Fibroblast of skin of abdomen (primary cell): Measurements from ENCODE around the gene FAM200C.

Experiments used
- DNase-seq: peaks from one replicate; pipeline ENCODE4 v3.0.0-alpha.2; 2013

The FAM200C gene

GRCh38 chr5:160419458-160420330, 19.8 kb upstream of the FAM200C start:
- no peak for DNase-seq

- peak; percentile 96 for DNase-seq
Measured at GRCh38 chr5:160418561-160419457, 19.0 kb upstream of the FAM200C start, which contains the start of gene SLU7. TSS of gene SLU7 (minus strand) at chr5:160419081. CDS start at chr5:160415294, 3,787 bp downstream.

GRCh38 chr5:160398806-160399205, 1.0 kb downstream of the FAM200C start:
- peak; percentile 30 for DNase-seq

GRCh38 chr5:160397492-160397891, 2.4 kb downstream of the FAM200C start:
- no peak for DNase-seq

GRCh38 chr5:160395111-160395510, 4.7 kb downstream of the FAM200C start:
- no peak for DNase-seq

GRCh38 chr5:160390787-160391696, 8.8 kb downstream of the FAM200C start:
- DNase-seq, result peak; percentile 16

- no peak for DNase-seq
Measured at GRCh38 chr5:160387445-160387844, 12.4 kb downstream of the FAM200C start.

- DNase-seq, result no peak
Measured at GRCh38 chr5:160385496-160385895, 14.4 kb downstream of the FAM200C start.

GRCh38 chr5:160384681-160385080, 15.2 kb downstream of the FAM200C start:
- no peak for DNase-seq

- DNase-seq, result no peak
Measured at GRCh38 chr5:160382346-160382745, 17.5 kb downstream of the FAM200C start.

GRCh38 chr5:160380041-160380440, 19.8 kb downstream of the FAM200C start:
- DNase-seq, result no peak

- no peak for DNase-seq
Measured at GRCh38 chr5:160379511-160379910, 20.3 kb downstream of the FAM200C start.

GRCh38 chr5:160378330-160378729, 21.5 kb downstream of the FAM200C start:
- no peak for DNase-seq

GRCh38 chr5:160377651-160378050, 22.2 kb downstream of the FAM200C start:
- no peak for DNase-seq

- no peak for DNase-seq
Measured at GRCh38 chr5:160376416-160376815, 23.4 kb downstream of the FAM200C start.

GRCh38 chr5:160375701-160376100, 24.2 kb downstream of the FAM200C start:
- DNase-seq, result no peak

- DNase-seq, result peak; percentile 63
Measured at GRCh38 chr5:160375166-160375565, 24.7 kb downstream of the FAM200C start.

- DNase-seq, result no peak
Measured at GRCh38 chr5:160371294-160371693, 28.6 kb downstream of the FAM200C start.

- DNase-seq, result no peak
Measured at GRCh38 chr5:160370713-160371034, 29.2 kb downstream of the FAM200C start.

- DNase-seq, result peak; percentile 75
Measured at GRCh38 chr5:160369990-160370712, 29.7 kb downstream of the FAM200C start, which contains the start of gene C1QTNF2. TSS of gene C1QTNF2 (minus strand) at chr5:160370626. CDS start at chr5:160355011, 15,615 bp downstream.

- DNase-seq, result no peak
Measured at GRCh38 chr5:160367885-160368284, 32.0 kb downstream of the FAM200C start.

GRCh38 chr5:160367261-160367660, 32.6 kb downstream of the FAM200C start:
- no peak for DNase-seq
